Stimulated activated CD4-positive, alpha-beta T cell treated with anti-CD3 and anti-CD28 coated beads, Interleukin-4, amount 100 ng/mL, for 4 hours (primary cell): ENCODE measurements around the gene GPHN.
"Not testable (repeated sequence)": the region's sequence is repeated elsewhere in the genome, so short reads cannot be mapped to it uniquely, and the experiment has no call there.

Experiments used
- DNase-seq, 2 experiments: peaks; one replicate each; pipeline ENCODE4 v3.0.0-alpha.2; 2020

Gene GPHN

GRCh38 chr14:66680216-66680615 is 172.3 kb downstream of the GPHN start:
- DNase-seq: no peak

GRCh38 chr14:66696326-66696725 is 188.4 kb downstream of the GPHN start:
- no peak for DNase-seq

GRCh38 chr14:66698503-66698902 is 190.6 kb downstream of the GPHN start:
- no peak for DNase-seq

GRCh38 chr14:66701813-66702212 is 193.9 kb downstream of the GPHN start:
- no peak for DNase-seq

- DNase-seq: no peak
Measured at GRCh38 chr14:66708267-66708666, 200.3 kb downstream of the GPHN start.

- DNase-seq: no peak
Measured at GRCh38 chr14:66709291-66709690, 201.3 kb downstream of the GPHN start.

GRCh38 chr14:66714291-66714690 is 206.3 kb downstream of the GPHN start:
- not testable (repeated sequence) for DNase-seq

GRCh38 chr14:66715313-66715712 is 207.4 kb downstream of the GPHN start:
- not testable (repeated sequence) for DNase-seq

- no peak for DNase-seq
Measured at GRCh38 chr14:66716227-66716626, 208.3 kb downstream of the GPHN start.

GRCh38 chr14:66717561-66718140 is 209.7 kb downstream of the GPHN start:
- DNase-seq: no peak

- no peak for DNase-seq
Measured at GRCh38 chr14:66724996-66725395, 217.0 kb downstream of the GPHN start.

- not testable (repeated sequence) for DNase-seq
Measured at GRCh38 chr14:66731298-66731697, 223.4 kb downstream of the GPHN start.

GRCh38 chr14:66735853-66736252 is 227.9 kb downstream of the GPHN start:
- no peak for DNase-seq

GRCh38 chr14:66739826-66740225 is 231.9 kb downstream of the GPHN start:
- no peak for DNase-seq

- no peak for DNase-seq
Measured at GRCh38 chr14:66745078-66745477, 237.1 kb downstream of the GPHN start.

- DNase-seq: no peak
Measured at GRCh38 chr14:66746316-66747006, 238.5 kb downstream of the GPHN start.

- DNase-seq: no peak
Measured at GRCh38 chr14:66752109-66752508, 244.2 kb downstream of the GPHN start.

GRCh38 chr14:66758031-66758613 is 250.2 kb downstream of the GPHN start:
- DNase-seq: no peak

GRCh38 chr14:66772146-66772545 is 264.2 kb downstream of the GPHN start:
- DNase-seq: no peak

- no peak for DNase-seq
Measured at GRCh38 chr14:66782853-66783252, 274.9 kb downstream of the GPHN start.

GRCh38 chr14:66790101-66790500 is 282.2 kb downstream of the GPHN start:
- DNase-seq: no peak

- no peak for DNase-seq
Measured at GRCh38 chr14:66802962-66803361, 295.0 kb downstream of the GPHN start.

GRCh38 chr14:66804141-66804540 is 296.2 kb downstream of the GPHN start:
- no peak for DNase-seq

- DNase-seq: no peak
Measured at GRCh38 chr14:66813636-66814035, 305.7 kb downstream of the GPHN start.

- no peak for DNase-seq
Measured at GRCh38 chr14:66815687-66816086, 307.7 kb downstream of the GPHN start.
